ENCODE measurements around the gene XPO5. TPM values are rescaled to one million over a fixed set of nuclear protein-coding genes. Genes with fewer than 3 reads are reported as not detected.

Gene XPO5
- total RNA-seq, 2 donors from 2014 or later, result 13.3 to 19.9 TPM

- intact Hi-C loops (cut with DNase I), result no loop called here
- no peak for DNase-seq
- no peak for ATAC-seq
These were observed 52.6 kb downstream of the XPO5 start for GRCh38 chr6:43523284-43523683.

GRCh38 chr6:43522547-43523261, 53.1 kb downstream of the XPO5 start:
- intact Hi-C loops (cut with DNase I), result no loop called here
- DNase-seq (no peak), ATAC-seq (no peak)

- intact Hi-C loops (cut with DNase I), result no loop called here
- DNase-seq (no peak), ATAC-seq (no peak)
These were observed 54.0 kb downstream of the XPO5 start for GRCh38 chr6:43521836-43522235.

GRCh38 chr6:43520097-43520496, 55.7 kb downstream of the XPO5 start:
- ATAC-seq, result no peak
- intact Hi-C loops (cut with DNase I), result no loop called here
- no peak for DNase-seq

GRCh38 chr6:43517505-43518357, 58.1 kb downstream of the XPO5 start:
- DNase-seq (no peak), ATAC-seq (no peak)
- intact Hi-C loops (cut with DNase I), result no loop called here

GRCh38 chr6:43516697-43517504, 58.9 kb downstream of the XPO5 start, which contains the start of the genes POLR1C and YIPF3:
TSS of gene POLR1C (plus strand) at chr6:43517089. CDS start at chr6:43517110, 21 bp downstream.
TSS of gene YIPF3 (minus strand) at chr6:43516926. CDS start at chr6:43516807, 119 bp downstream.
- intact Hi-C loops (cut with DNase I), result no loop called here
- peak; percentile 98 for DNase-seq

GRCh38 chr6:43516367-43516696, 59.5 kb downstream of the XPO5 start:
- DNase-seq, result no peak
- peak; percentile 5 to 6 for ATAC-seq

More at GRCh38 chr6:43516697-43517504, 58.9 kb downstream of the XPO5 start, which contains the start of the genes POLR1C and YIPF3:
- peak; percentile 95 to 98 for ATAC-seq

GRCh38 chr6:43515808-43516207, 60.0 kb downstream of the XPO5 start:
- DNase-seq (no peak), ATAC-seq (no peak)
- intact Hi-C loops (cut with DNase I), result no loop called here

More at GRCh38 chr6:43516367-43516696, 59.5 kb downstream of the XPO5 start:
- intact Hi-C loops (cut with DNase I), result no loop called here

GRCh38 chr6:43511824-43512415, 63.9 kb downstream of the XPO5 start:
- intact Hi-C loops (cut with DNase I), result no loop called here
- DNase-seq, result no peak
- ATAC-seq, result peak in 1 of 2 donors; percentile 8

GRCh38 chr6:43510827-43511163, 65.0 kb downstream of the XPO5 start:
- ATAC-seq, result peak in 1 of 2 donors; percentile 2
- intact Hi-C loops (cut with DNase I), result no loop called here

GRCh38 chr6:43509984-43510826, 65.6 kb downstream of the XPO5 start, which contains the start of gene LRRC73:
TSS of gene LRRC73 (minus strand) at chr6:43510346. CDS start at chr6:43509785, 561 bp downstream.
- peak; percentile 89 to 90 for ATAC-seq
- DNase-seq, result peak; percentile 94
- intact Hi-C loops (cut with DNase I), result loop anchor here (5.0 kb wide), 2 partner anchors 58 to 123 kb away; no protein-coding TSS in a partner anchor

More at GRCh38 chr6:43510827-43511163, 65.0 kb downstream of the XPO5 start:
- no peak for DNase-seq

GRCh38 chr6:43509142-43509983, 66.5 kb downstream of the XPO5 start:
- intact Hi-C loops (cut with DNase I), result loop anchor here (5.0 kb wide), 2 partner anchors 57 to 122 kb away; no protein-coding TSS in a partner anchor
- ATAC-seq, result peak in 1 of 2 donors; percentile 7
- no peak for DNase-seq

- intact Hi-C loops (cut with DNase I), result loop anchor here (5.0 kb wide), 2 partner anchors 56 to 121 kb away; no protein-coding TSS in a partner anchor
- DNase-seq, result no peak
- no peak for ATAC-seq
These were observed 67.2 kb downstream of the XPO5 start for GRCh38 chr6:43508481-43509141.

- DNase-seq (peak; percentile 76), ATAC-seq (peak; percentile 35 to 42)
- intact Hi-C loops (cut with DNase I), result loop anchor here (2.0 to 5.0 kb wide), 3 partner anchors 52 to 120 kb away; partner anchors contain the start of gene DLK2 (in 1 of the 2)
These were observed 69.0 kb downstream of the XPO5 start for GRCh38 chr6:43506667-43507471.

- ATAC-seq (no peak), DNase-seq (no peak)
- intact Hi-C loops (cut with DNase I), result loop anchor here (2.0 to 5.0 kb wide), 3 partner anchors 51 to 119 kb away; partner anchors contain the start of gene DLK2 (in 1 of the 2)
These were observed 69.7 kb downstream of the XPO5 start for GRCh38 chr6:43506171-43506570.

Measured in left cardiac atrium (tissue), 4 donors.